ENCODE measurements around the gene HSPB1. TPM values are rescaled to one million over a fixed set of nuclear protein-coding genes. Genes with fewer than 3 reads are reported as not detected.
"Not testable (repeated sequence)": the region's sequence is repeated elsewhere in the genome, so short reads cannot be mapped to it uniquely, and the experiment has no call there.

The HSPB1 gene
- total RNA-seq, 1 donor = 77.7 TPM

- DNase-seq (ENCODE audit: low read depth) = no peak
- TF ChIP-seq CTCF (IDR thresholded peaks at IDR 0.05; ENCODE audit: insufficient read depth, low read depth, low read length) = no peak
- no peak overlapping the region for H3K4me3 ChIP-seq (ENCODE audit: low read depth, low read length)
These were observed 27.0 kb downstream of the HSPB1 start for GRCh38 chr7:76329479-76329878.

- no peak overlapping the region for H3K4me3 ChIP-seq (ENCODE audit: low read depth, low read length)
- DNase-seq (ENCODE audit: low read depth) = peak; percentile 40
- TF ChIP-seq CTCF (IDR thresholded peaks at IDR 0.05; ENCODE audit: insufficient read depth, low read depth, low read length) = no peak
These were observed 27.8 kb downstream of the HSPB1 start for GRCh38 chr7:76330261-76330660.

GRCh38 chr7:76330673-76331072 is 28.2 kb downstream of the HSPB1 start:
- no peak for TF ChIP-seq CTCF (IDR thresholded peaks at IDR 0.05; ENCODE audit: insufficient read depth, low read depth, low read length)
- DNase-seq (ENCODE audit: low read depth) = no peak
- H3K4me3 ChIP-seq (ENCODE audit: low read depth, low read length) = no peak overlapping the region

GRCh38 chr7:76332078-76332477 is 29.6 kb downstream of the HSPB1 start:
- TF ChIP-seq CTCF (IDR thresholded peaks at IDR 0.05; ENCODE audit: insufficient read depth, low read depth, low read length) = no peak
- no peak overlapping the region for H3K4me3 ChIP-seq (ENCODE audit: low read depth, low read length)
- no peak for DNase-seq (ENCODE audit: low read depth)

- H3K4me3 ChIP-seq (ENCODE audit: low read depth, low read length) = no peak overlapping the region
- peak; percentile 58 for DNase-seq (ENCODE audit: low read depth)
- no peak for TF ChIP-seq CTCF (IDR thresholded peaks at IDR 0.05; ENCODE audit: insufficient read depth, low read depth, low read length)
These were observed 31.1 kb downstream of the HSPB1 start for GRCh38 chr7:76333511-76334101.

GRCh38 chr7:76334320-76334967 is 32.0 kb downstream of the HSPB1 start:
- no peak overlapping the region for H3K4me3 ChIP-seq (ENCODE audit: low read depth, low read length)
- DNase-seq (ENCODE audit: low read depth) = no peak
- TF ChIP-seq CTCF (IDR thresholded peaks at IDR 0.05; ENCODE audit: insufficient read depth, low read depth, low read length) = no peak

- H3K4me3 ChIP-seq (ENCODE audit: low read depth, low read length); DNase-seq (ENCODE audit: low read depth): not testable (repeated sequence)
These were observed 32.9 kb downstream of the HSPB1 start for GRCh38 chr7:76335417-76335816.

Data from fibroblast of villous mesenchyme (primary cell).